HG03196 (cell line): ENCODE data around the gene SPSB4.
"Not testable (repeated sequence)": the region's sequence is repeated elsewhere in the genome, so short reads cannot be mapped to it uniquely, and the experiment has no call there.

Experiments used
- ATAC-seq: cut with Tn5 transposase; IDR thresholded peaks from one replicate; pipeline ENCODE4 v1.9.1; 2021; ENCODE audit not compliant: unreplicated experiment

SPSB4 gene

DNA sequence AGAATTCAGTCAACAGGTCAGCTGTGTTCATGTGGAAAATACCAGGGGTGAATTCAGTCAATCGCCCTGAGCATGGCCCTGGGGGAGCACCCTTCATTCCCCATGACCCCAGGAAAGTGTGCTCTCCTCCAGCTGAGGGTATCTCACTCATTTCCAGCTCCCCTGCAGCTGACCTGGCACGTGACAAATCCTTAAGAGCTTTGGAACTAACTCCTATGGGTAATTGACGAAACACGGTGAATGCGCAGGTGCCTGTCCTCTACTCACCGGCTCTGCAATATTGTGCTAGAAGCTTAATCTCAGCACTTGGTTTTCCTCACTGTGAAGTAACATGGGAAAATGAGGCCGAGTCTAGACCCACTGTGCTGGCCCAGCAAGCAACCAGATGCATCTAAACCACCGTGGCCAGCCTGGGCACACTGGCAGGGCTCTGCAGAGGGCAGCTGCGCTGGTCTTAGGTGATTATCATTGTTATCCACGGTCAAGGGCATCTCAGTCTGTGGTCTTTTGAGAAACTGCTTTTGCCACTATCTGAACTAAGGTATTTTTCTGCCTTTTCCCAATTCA is 63.1 kb downstream of the SPSB4 start:
- no peak for ATAC-seq

- ATAC-seq = no peak
These were observed 63.8 kb downstream of the SPSB4 start for GRCh38 chr3:141114816-141115460.

GRCh38 chr3:141115789-141116541 is 64.8 kb downstream of the SPSB4 start:
- ATAC-seq = no peak

DNA sequence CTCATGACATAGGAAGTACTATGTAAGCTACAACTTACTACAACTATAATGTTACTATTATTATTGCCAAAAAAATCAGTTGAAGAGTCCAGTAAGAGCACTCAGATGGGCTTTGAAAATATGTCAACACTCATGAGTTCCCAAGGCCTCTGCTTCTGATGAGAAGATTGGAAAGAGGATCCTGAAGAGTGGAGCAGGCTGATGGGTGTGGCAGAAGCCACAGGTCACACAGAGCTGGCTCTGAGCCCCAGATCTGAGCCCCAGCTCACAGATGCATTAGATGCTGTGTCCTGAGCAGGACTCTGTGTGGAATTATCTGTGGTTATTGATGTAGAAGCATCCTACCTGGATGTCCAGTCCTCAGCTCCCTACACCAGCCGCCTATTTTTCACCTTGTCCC is 65.6 kb downstream of the SPSB4 start:
- ATAC-seq = no peak

DNA sequence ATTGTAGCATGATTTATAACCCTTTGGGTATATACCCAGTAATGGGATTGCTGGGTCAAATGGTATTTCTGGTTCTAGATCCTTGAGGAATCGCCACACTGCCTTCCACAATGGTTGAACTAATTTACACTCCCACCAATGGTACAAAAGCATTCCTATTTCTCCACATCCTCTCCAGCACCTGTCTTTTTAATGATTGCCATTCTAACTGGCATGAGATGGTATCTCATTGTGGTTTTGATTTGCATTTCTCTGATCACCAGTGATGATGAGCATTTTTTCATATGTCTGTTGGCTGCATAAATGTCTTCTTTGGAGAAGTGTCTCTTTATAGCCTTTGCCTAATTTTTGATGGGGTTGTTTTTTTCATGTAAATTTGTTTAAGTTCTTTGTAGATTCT is 66.8 kb downstream of the SPSB4 start:
- ATAC-seq = not testable (repeated sequence)

GRCh38 chr3:141122455-141123030 is 71.4 kb downstream of the SPSB4 start:
- no peak for ATAC-seq

GRCh38 chr3:141123677-141124410 is 72.7 kb downstream of the SPSB4 start:
- ATAC-seq = no peak

DNA sequence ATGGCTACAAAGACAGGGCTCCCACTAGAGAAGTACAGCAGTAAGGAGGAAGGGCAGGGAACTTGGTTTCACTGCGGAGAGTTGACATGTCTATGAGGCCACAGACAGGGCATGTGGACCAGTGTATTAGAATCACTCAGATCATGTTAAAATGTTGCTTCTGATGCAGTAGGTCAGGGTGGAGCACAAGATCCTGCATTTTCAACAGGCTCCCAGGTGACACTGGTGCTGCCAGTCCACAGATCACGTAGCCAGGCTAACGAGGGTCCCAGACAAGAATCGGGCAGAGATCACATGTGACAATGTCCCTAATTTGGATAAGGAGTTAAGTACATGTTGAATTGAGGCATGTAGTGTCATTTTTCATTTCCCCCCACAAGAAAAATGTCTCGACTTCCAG is 73.6 kb downstream of the SPSB4 start:
- ATAC-seq = no peak

DNA sequence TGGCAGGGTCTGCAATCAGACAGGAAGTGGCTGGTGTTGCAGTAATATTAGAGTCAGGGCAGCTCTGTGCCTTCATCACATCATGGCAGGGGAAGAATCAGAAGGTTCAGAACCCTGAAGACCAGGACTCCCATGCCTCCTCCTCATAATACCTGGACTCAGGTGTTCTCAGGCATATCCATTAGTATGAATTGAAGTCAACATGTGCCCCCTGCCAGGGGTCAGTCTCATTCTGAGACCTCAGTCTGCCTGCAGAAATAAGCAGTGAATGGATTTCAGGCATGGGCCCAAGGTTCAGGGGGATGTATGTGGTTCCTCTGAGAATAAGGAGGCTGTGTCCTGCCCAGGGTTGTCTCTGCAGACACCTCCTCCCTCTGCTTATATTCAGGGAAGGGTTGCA is 74.2 kb downstream of the SPSB4 start:
- ATAC-seq = no peak

DNA sequence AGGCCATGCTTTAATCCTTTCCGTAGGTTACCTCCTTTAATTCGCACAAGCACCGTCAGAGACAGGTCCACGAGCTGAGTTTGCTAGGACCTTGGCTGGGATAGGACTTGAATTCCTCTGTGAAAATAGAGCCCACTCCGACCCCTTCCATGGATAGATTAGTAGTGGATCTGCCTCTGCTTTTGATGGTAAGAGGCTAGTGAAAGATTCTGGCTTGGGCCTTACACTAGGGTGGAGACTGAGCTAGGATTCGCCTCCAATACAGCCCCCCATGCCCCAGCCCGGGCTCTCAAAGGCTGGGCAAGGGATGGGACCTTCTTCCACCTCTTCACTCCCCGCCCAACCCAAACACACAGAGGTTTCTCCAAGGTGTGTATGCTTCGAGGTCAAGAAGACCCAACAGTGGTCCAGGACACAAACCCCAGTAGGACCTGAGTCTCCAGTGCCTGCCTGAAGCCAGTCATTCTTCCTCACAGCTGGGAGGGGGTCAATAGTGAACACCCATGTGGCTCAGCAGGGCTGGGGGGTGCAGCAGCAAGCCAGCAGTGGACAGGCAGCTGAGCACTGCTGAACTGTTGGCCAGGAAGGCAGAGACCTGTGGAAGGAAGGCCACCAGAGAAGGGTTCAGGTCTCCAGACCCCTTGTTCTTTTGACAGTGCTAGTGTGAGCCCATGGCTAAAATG is 75.7 kb downstream of the SPSB4 start:
- no peak for ATAC-seq

- no peak for ATAC-seq
These were observed 76.4 kb downstream of the SPSB4 start for GRCh38 chr3:141127344-141128125.

GRCh38 chr3:141128126-141128777 is 77.1 kb downstream of the SPSB4 start:
- ATAC-seq = no peak

- ATAC-seq = no peak
These were observed 77.9 kb downstream of the SPSB4 start for GRCh38 chr3:141129049-141129448.

DNA sequence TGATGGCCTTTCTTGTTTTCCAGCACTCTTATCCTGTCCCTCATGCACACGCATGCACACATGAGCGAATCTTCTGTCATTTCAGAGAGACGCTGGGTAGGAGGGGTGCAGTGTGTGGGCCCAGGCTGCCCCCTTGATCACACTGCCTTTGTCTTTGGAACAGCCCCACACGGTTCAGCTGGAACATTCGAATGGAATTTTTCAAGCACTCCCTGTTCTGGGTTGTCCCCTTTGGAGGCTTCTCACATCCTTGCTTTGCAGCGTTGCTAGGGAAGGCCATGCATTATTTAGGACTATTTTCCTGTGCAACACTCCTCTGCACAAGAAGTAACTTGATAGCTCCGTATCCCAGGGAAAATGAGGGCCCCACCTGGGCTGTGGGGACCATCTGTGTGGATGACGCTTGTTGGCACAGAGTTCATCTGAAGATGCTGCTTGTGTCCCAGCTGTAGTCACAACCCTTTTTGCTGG is 78.4 kb downstream of the SPSB4 start:
- no peak for ATAC-seq

GRCh38 chr3:141143517-141143916 is 92.4 kb downstream of the SPSB4 start:
- ATAC-seq = no peak

- ATAC-seq = no peak
These were observed 95.9 kb downstream of the SPSB4 start for GRCh38 chr3:141146979-141147470.

DNA sequence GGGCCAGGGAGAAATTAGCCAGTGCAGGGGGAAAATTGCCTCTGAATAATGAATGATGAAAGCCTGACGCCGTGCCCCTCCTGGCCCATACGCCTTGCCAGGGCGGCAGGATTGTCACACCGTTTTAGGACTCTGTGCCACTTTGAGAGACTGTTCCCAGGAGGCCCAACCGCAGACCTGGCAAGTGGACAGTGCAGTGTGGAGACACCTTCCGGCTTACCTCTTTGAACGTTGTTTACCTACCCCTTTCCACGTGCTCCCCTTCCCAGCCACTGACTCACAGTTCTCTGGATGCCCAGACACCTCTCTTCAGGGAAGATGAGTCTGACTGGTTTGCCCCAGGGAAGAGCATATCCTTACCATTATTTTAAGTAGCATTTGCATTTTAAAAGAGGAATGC is 96.5 kb downstream of the SPSB4 start:
- no peak for ATAC-seq

- ATAC-seq = no peak
These were observed 97.0 kb downstream of the SPSB4 start for GRCh38 chr3:141148169-141148568.

- ATAC-seq = no peak
These were observed 97.6 kb downstream of the SPSB4 start for GRCh38 chr3:141148770-141149169.
